ENCODE data around the gene ZBTB44.

DNA sequence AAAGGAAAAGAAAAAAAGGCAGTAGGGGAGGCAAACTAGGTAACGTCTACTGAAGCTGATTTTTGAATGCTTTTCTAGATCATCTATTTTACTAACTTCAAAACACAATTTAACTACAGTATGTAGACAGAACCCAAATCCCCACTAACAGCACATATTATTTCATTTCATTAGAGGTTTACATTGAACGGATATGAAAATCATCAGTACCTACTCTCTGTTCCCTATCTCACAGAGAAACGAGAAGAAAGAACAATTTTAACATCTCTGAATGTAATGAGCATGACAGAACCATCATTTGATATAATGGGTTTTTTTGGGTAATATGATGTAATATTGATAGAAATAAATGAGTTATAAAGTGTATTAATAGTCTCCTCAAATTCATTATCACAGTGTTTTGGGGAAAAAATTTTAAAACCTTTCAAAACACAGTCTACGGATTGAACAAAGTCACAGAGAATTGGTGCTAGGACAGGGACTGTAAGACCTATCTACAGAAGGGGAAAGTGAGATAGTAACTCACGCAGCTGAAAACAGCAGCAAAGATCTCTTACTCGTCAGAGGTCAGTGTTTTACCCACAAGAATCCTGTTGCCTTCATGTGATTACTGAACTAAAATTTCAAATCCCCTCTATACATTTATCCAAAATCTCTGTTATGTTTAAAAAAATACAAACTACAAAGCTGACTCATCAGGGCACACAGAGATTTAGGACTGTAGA lies 77.3 kb downstream of the ZBTB44 start:
- TF ChIP-seq, protein P1, sequence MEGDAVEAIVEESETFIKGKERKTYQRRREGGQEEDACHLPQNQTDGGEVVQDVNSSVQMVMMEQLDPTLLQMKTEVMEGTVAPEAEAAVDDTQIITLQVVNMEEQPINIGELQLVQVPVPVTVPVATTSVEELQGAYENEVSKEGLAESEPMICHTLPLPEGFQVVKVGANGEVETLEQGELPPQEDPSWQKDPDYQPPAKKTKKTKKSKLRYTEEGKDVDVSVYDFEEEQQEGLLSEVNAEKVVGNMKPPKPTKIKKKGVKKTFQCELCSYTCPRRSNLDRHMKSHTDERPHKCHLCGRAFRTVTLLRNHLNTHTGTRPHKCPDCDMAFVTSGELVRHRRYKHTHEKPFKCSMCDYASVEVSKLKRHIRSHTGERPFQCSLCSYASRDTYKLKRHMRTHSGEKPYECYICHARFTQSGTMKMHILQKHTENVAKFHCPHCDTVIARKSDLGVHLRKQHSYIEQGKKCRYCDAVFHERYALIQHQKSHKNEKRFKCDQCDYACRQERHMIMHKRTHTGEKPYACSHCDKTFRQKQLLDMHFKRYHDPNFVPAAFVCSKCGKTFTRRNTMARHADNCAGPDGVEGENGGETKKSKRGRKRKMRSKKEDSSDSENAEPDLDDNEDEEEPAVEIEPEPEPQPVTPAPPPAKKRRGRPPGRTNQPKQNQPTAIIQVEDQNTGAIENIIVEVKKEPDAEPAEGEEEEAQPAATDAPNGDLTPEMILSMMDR (IDR thresholded peaks at IDR 0.05) = no peak
- no peak for TF ChIP-seq POLR2A (IDR thresholded peaks at IDR 0.05)
